Measurements from ENCODE around the gene ZBTB2.

DNA sequence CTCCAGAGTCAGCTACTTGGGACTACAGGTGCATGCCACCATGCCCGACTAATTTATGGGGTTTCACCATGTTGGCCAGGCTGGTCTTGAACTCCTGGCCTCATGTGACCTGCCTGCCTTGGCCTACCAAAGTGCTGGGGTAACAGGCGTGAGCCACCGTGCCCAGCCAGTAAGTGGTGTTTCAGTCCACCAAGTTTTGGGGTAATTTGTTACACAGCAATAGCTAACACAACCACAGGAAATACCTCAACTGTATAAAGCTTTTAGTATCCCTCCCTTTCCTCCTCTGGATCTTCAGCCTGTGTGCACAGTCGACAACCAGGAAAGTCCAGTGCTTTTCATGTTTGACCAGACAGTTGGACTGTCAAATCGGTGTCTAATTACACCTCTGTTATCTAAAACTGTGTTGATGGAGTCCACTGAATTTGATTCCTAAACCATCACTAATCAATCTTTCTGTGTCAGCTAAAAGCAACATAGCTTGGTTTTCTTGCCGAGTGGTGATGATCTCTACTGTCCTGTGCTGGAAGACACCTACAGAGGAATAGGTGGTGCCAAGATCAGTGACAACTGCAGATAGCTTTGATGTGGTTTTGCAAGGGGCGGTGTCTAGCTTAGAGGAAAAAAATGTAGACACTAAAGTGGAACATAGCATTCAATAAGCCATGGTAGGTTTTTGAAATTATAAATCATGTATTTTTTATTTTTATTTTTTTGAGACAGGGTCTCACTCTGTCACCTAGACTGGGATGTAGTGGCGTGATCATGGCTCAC is 22.2 kb upstream of the ZBTB2 start:
- TF ChIP-seq EP300 (IDR thresholded peaks at IDR 0.05) = no peak
- TF ChIP-seq, protein P1, sequence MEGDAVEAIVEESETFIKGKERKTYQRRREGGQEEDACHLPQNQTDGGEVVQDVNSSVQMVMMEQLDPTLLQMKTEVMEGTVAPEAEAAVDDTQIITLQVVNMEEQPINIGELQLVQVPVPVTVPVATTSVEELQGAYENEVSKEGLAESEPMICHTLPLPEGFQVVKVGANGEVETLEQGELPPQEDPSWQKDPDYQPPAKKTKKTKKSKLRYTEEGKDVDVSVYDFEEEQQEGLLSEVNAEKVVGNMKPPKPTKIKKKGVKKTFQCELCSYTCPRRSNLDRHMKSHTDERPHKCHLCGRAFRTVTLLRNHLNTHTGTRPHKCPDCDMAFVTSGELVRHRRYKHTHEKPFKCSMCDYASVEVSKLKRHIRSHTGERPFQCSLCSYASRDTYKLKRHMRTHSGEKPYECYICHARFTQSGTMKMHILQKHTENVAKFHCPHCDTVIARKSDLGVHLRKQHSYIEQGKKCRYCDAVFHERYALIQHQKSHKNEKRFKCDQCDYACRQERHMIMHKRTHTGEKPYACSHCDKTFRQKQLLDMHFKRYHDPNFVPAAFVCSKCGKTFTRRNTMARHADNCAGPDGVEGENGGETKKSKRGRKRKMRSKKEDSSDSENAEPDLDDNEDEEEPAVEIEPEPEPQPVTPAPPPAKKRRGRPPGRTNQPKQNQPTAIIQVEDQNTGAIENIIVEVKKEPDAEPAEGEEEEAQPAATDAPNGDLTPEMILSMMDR (IDR thresholded peaks at IDR 0.05) = no peak
- no peak for TF ChIP-seq POLR2AphosphoS5 (IDR thresholded peaks at IDR 0.05)
- no peak for TF ChIP-seq POLR2A (IDR thresholded peaks at IDR 0.05)

All from upper lobe of left lung (tissue), 4 donors.